GM12801 (cell line): ENCODE measurements around the gene PACS2.

Experiments
- TF ChIP-seq, protein P1 (sequence below): IDR thresholded peaks from one replicate; pipeline ENCODE4 v1.5.1; 2011; ENCODE audit warnings: control low read depth; ENCODE audit not compliant: insufficient read length; ENCODE audit errors: extremely low read depth

Gene PACS2

DNA sequence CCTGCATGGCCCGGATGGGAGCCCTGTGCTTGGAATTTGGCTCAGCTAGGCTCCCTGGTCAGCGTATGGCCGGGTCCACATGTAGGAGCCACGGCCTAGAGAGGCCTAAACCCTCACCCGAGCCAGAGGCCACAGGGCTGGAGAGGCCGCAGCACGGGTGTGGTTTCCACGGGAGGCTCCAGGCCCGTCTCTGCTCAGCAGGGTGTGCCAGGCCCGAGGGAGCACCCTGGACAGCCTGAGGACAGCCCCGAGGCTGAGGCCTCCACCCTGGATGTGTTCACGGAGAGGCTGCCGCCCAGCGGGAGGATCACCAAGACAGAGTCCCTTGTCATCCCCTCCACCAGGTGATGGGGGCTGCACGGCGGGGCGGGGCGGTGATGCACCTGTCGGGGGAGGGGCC, 66.2 kb downstream of the PACS2 start:
- TF ChIP-seq, protein P1, sequence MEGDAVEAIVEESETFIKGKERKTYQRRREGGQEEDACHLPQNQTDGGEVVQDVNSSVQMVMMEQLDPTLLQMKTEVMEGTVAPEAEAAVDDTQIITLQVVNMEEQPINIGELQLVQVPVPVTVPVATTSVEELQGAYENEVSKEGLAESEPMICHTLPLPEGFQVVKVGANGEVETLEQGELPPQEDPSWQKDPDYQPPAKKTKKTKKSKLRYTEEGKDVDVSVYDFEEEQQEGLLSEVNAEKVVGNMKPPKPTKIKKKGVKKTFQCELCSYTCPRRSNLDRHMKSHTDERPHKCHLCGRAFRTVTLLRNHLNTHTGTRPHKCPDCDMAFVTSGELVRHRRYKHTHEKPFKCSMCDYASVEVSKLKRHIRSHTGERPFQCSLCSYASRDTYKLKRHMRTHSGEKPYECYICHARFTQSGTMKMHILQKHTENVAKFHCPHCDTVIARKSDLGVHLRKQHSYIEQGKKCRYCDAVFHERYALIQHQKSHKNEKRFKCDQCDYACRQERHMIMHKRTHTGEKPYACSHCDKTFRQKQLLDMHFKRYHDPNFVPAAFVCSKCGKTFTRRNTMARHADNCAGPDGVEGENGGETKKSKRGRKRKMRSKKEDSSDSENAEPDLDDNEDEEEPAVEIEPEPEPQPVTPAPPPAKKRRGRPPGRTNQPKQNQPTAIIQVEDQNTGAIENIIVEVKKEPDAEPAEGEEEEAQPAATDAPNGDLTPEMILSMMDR = no peak

DNA sequence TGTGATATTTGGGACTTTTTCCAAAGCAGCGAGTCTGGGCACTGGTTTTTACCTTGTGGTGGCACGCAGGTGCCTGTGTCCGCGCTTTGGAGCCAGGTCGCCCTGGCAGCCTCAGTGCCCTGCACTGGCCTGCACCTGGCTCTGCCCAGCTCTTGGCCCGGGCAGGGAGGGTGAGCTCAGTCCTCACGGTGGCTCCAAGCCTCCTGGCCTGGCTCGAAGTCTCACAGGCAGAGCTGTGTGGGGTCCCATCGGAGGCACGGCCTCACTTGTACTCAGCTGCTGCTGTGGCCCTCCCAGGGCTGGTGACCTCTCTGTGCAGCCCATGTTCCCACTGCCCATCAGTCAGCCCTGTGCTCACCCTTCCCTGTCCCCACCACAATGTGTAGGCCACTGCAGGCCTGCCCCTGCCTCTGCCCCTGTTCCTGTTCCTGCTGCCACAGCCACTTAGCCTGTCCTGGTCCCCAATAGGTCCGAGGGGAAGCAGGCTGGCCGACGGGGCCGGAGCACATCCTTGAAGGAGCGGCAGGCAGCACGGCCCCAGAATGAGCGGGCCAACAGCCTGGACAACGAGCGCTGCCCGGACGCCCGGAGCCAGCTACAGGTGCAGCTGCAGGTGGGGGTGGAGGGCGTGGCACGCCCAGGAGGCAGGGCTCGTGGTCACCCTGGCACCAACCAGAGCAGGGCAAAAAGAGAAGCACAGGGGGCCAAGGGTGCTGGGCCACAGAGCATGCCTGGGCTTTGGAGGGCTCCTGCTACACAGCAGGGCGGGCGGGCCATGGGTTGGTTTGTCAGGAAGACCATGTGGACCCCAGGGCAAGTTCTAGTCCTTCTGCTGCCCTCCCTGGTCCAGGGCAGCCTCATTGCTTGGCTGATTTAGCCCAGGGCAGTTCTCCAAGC, 67.1 kb downstream of the PACS2 start:
- TF ChIP-seq, protein P1 = no peak

DNA sequence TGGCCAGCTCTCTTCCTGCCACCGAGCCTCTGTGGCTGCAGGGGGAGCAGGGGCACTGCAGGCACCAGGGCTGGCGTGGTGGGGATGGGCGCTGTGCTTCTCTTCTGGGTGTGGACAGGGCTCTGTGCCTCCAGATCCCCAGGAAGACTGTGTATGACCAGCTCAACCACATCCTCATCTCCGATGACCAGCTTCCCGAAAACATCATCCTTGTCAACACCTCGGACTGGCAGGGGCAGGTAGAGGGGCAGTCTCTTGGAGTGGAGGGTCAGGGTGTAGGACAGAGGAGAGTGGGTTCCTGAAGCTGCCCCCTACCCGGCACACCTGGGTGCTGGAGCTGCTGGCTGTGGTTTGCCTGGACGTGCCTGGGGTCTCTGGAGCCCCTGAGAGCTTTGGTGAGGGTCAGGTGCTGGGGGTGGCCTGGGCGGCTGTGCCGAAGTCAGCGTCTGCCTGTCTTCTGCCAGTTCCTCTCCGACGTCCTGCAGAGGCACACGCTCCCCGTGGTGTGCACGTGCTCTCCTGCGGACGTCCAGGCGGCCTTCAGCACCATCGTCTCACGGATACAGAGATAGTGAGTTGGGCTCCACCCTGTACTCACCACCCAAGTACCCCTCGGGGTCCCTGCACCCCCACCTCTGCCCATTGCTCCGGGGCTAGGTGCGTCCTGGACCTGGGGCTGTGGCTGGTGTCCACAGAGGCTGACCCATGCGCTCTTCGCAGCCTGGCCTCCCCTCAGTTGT, 68.0 kb downstream of the PACS2 start:
- TF ChIP-seq, protein P1 = no peak

DNA sequence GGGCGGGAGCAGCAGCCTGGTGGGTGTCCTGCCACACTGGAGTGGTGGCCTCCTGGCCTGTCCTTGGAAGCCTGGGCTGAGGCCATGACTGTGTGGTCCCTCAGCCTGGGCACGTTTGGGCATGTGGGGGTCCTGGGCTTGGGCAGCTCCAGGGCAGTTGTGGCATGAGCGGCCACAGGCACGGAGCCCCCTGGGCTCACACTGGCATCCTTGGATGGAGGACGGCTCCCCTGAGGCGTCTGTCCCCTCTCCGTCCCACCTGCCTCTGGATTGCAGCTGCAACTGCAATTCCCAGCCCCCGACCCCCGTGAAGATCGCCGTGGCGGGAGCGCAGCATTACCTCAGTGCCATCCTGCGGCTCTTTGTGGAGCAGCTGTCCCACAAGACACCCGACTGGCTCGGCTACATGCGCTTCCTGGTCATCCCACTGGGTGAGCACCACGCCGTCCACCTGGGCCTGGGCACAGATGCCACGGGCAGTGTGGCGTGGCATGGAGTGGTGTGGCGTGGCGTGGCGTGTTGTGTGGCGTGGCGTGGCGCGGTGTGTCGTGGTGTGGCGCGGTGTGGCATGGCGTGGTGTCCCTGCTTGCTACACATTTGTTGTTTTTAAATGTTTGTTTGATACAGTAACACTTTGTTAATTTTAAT, 68.7 kb downstream of the PACS2 start:
- TF ChIP-seq, protein P1 = no peak

DNA sequence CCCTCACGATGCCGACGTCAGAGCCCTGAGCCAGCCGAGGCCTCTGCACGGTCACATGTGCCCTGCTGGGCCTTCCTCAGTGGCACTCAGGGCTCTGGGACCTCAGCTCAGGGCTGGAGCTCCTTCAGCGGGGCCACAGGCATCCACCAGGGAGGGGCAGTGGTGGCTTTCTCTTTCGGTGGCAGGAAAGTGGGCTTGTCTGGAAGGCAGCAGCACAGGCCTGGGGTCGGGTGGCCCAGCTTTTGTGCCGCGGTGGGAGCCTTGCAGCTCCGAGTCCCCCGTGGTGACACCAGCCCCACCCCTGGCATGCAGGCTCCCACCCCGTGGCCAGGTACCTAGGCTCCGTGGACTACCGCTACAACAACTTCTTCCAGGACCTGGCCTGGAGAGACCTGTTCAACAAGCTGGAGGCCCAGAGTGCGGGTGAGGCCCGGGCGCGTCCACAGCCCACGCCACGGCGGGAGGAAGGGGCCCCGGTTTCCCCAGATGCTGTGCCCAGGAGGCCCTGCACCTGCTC, 69.6 kb downstream of the PACS2 start:
- TF ChIP-seq, protein P1 = no peak

DNA sequence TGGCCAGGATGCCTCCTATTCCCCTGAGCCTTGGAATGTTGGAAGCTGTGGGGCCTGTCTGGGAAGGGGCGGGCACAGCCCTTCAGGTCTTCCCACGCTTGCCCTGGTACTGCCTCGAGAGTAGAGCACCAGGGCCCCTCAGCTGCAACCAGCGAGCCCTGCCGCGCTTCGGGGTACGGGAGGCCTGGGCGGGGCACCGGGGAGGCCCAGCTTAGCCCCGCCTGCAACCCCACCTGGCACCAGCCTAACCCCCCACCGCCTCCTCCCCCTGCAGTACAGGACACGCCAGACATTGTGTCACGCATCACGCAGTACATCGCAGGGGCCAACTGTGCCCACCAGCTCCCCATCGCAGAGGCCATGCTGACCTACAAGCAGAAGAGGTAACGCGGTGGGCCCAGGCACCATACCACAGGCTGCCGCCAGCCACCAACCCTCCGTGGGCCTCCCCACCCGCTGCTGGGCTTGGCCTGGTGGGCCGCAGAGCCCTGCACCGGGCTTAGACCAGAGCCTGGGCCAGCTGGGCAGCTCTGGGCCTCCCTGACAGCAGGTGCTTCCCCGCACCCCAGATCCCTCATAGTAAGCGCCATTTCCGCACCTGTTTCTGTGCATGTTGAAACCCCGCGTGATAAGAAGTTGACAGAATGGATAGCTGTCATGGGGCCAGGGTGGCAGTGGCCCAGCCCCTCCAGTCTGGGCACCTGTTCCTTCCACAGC, 70.2 kb downstream of the PACS2 start:
- TF ChIP-seq, protein P1 = no peak
